AG20443 (cell line): ENCODE measurements around the gene MORN1.

Experiments
- DNase-seq: peaks from one replicate; pipeline ENCODE4 v3.0.0; 2012; ENCODE audit warnings: low spot score, mixed read lengths

MORN1 gene

DNA sequence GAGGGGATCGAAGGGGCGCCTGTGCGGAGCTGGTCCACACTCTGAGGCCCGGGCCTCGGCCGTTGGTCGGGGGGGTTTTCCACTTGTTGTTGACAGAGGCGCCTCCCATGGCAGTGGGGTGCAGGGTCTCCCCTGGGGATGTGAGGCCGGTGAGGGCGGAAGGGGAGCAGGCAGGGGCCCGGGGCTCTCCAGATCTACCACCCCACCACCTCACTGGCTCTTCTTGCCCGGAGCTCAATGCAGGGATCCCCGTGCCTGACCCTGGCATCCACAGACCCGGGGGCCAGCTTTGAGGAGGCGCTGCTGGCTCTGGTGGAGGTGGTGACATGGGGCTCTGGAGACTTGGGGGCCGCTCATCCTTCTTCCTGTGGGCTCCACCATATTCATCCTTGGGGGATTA is 28.1 kb upstream of the MORN1 start:
- DNase-seq = no peak

- DNase-seq = no peak
Observed at GRCh38 chr1:2418791-2419320, 27.5 kb upstream of the MORN1 start.

DNA sequence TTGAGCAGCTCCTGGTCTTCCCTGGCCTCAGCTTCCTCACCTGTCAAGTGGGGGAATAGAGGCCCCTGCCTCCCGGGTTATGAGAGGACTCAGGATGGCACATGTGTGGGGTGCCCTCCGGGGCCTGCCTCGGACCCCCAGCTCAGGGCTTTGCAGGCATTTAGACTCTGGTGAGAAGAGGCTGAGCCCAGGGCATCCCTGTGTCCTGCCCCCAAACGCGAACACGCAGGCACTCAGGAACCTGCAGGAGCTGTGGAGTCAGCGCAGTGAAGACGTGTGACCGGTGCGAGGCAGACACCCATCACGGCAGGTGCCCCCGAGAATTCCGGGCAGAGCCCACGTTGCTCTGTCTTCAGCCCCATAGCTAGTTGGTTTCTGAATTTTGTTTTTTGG is 26.5 kb upstream of the MORN1 start:
- no peak for DNase-seq

DNA sequence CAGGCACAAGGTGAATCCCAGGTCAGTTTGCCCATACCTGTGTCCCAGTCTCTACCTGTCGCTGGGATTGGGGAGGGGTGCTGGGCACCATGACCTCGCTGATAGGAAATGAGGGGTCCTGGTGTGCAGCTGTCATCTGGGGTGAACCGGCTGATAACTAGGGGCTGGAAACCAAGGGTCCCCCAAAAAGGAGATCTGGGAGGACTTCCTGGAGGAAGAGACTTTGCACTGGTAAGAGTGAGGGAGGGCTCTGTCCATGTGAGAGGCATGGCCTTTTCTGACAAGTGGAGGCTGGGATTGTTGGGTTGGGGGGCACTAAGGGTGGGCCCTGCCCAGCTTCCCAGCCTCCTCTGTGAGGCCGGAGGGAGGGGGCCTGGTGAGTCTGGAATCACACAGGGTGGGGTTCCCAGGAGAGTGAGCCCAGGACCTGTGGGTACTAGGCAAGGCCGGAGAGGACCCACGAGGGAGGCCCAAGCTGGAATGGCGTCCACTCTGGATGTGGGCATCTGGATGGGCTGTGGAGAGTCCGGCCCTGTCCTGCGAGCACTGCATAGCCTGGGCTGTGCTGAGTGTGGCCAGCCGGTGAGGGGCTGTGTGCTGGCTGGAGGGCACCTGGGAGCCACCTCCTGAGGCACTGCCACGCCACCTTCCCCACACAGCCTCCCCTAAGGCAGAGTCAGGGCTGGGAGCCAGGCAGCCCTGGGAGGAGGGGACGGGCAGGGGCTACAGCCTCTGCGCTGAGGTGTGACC is 25.9 kb upstream of the MORN1 start:
- no peak for DNase-seq

DNA sequence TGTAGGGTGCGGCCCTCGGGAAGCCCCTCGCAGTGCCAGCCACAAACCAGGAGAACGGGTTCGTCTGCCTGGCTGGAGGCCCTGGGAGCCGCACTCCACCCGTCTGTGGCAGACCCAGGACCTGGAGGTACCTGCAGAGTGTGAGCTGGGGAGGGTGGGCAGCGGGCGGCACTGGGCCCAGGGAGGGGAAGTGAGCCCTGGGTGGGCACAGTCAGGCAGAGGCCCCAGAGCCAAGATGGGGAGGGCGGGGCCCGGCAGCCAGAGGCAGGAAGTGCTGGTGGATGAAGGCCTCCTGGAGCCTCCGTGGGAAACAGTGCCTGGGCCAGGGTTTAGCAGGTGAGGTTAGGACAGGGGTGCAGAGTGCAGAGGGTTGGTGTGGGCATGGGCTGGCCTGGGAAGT is 25.0 kb upstream of the MORN1 start:
- DNase-seq = no peak

- DNase-seq = no peak
Observed at GRCh38 chr1:2415801-2416208, 24.5 kb upstream of the MORN1 start.

DNA sequence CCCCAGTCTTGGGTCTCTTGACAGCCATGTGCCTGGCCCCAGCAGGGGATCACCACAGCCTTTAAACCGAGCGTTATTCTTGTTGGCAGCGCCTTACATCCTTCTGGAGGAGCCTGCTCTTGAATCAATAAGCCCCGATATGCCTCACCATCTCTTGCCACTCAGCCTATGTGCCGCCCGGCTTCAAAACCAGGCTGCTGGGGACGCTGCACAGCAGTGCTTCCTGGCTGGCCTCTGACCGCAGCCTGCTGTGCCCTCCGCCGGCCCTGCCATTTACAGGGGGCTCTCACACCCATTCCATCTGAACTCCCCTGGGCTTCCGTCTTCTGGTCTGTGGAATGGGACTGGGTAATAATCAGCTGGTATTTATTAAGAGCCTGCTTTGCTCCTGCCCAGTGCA is 24.0 kb upstream of the MORN1 start:
- no peak for DNase-seq

- DNase-seq = peak; percentile 89
Observed at GRCh38 chr1:2414297-2414958, 23.1 kb upstream of the MORN1 start.

DNA sequence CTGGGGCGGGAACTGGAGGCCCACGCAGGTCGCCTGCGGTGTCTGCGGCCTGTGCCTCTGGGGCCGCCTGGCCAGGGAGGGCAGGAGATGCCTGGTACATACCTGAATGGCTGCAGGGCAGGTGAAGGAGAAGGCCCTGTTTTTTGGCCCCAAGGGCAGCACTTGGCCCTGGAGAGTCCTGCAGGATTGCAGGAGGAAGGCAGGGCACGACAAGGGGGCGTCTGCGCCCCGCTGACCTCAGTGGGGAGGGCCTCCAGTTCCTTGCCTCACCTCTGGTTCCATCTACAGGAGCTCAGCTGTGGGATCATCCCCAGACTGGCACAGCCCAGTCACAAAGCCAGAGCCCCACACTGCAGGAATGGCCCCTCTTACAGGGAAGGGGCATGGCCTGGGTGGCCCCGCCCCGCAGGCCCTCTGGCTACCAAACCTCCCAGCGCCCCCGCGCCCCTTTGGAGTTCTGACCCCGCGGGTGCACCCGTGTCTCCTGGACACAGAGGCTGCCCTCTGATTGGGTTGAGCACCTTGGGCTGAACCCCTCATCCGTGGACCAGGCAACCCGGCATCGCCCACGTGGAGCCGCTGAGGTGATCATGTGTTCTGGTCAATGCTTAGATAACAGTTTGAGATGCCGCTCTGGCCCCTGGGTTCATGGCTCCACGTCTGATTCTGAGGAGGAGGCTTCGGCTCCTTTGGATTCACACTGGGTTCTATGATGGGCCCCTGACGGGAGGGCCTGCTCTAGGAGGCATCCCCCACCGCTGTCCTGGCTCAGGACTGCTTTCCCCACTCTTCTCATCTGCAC is 22.3 kb upstream of the MORN1 start:
- no peak for DNase-seq

DNA sequence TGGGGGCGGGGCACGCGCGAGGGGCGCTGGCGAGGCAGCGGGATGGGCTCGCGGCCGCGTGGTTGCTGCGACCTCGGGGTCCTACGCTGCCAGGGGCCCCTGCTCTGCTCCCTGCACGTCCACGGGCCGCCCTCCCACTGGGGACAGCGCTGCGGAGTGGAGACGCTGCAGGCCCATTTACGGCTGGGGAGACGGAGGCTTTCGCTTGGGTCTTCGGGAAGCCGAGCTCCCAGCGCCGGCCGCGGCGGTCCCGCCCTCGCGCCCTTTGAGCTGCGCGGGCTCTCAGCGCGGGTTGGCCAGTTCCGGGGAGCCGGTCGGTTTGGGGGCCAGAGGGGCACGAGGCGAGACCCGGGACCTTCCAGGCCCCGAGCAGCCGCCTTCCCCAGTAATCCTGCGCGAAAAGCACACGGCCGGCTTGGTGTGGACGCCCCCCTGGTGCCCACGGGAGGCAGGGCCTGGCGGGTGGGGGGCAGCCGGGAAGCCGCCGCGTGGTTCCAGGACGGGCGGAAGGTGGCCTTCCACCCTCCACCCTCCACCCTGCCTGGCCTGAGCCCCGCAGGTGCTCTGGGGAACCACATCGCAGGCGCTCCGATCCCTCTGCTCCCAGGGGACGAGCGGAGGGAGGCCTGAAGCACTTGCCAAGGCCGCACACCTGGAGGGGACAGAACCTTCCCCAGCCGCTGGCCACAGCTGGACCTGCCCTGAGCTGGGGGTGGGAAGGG is 21.6 kb upstream of the MORN1 start:
- peak; percentile 82 for DNase-seq

DNA sequence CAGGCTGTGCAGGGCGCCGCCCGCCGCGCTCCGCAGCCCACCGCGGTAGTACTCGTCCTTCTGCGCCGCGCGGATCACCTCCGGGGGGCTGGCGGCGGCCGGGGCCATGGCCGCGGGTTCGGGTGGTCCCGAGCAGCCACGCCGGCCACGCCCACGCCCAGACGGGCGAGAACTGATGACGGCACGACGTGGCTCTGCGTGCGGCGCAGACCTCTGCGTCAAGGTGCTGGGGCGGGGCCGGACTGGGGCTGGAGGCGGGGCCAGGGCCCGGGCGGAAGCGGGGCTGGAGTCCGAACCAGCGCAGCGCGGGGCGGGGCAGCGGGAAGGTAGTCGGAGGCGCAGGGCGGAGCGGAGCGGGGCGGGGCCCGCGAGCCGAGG is 21.0 kb upstream of the MORN1 start, which contains the start of gene PEX10:
Gene PEX10 (minus strand): TSS at position 170 of the 378 bp plus-strand sequence. CDS start 62 bp downstream, at position 108.
- DNase-seq = peak; percentile 99

GRCh38 chr1:2411801-2412394 is 20.5 kb upstream of the MORN1 start:
- no peak for DNase-seq

GRCh38 chr1:2409745-2410144 is 18.4 kb upstream of the MORN1 start:
- no peak for DNase-seq

GRCh38 chr1:2408859-2409276 is 17.5 kb upstream of the MORN1 start:
- DNase-seq = no peak

DNA sequence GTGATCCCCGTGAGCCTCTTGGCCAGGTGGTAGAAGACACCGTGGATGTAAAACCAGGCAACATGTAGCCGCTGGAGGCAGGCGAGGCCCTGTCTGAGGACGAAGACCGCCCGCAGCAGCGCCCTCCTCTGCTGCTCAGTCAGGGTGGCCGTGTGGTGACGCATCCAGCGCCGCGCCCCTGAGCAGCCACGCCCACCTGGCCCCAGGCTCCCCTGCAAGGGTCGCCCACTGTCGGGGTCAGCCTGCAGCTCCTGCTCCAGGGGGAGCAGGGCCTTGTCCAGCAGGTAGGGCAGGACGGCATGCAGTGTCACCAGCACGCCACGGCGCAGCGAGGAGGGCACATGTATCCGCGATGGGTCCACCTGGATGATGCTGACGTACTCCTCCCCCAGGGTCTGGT is 17.1 kb upstream of the MORN1 start:
- DNase-seq = no peak

GRCh38 chr1:2407991-2408275 is 16.6 kb upstream of the MORN1 start:
- DNase-seq = no peak

- no peak for DNase-seq
Observed at GRCh38 chr1:2407166-2407990, 16.0 kb upstream of the MORN1 start.

- DNase-seq = no peak
Observed at GRCh38 chr1:2406451-2407041, 15.2 kb upstream of the MORN1 start.

- DNase-seq = no peak
Observed at GRCh38 chr1:2405588-2406295, 14.4 kb upstream of the MORN1 start.
